Measurements from ENCODE around the gene ELFN1. TPM values are rescaled to one million over a fixed set of nuclear protein-coding genes. Genes with fewer than 3 reads are reported as not detected.
A peak's percentile ranks its signal among the peaks of the same experiment; 100 is the strongest.

ELFN1 gene
- total RNA-seq, 1 experiment from 2014 or later, result 0.48 TPM

- DNase-seq (ENCODE audit: low read depth), result no peak
These were observed 5.8 kb downstream of the ELFN1 start for GRCh38 chr7:1675673-1676549.

- no peak for DNase-seq (ENCODE audit: low read depth)
These were observed 6.5 kb downstream of the ELFN1 start for GRCh38 chr7:1676550-1677078.

GRCh38 chr7:1677206-1678080, 7.4 kb downstream of the ELFN1 start:
- DNase-seq (ENCODE audit: low read depth), result no peak

GRCh38 chr7:1678081-1678543, 8.0 kb downstream of the ELFN1 start:
- no peak for DNase-seq (ENCODE audit: low read depth)

GRCh38 chr7:1678571-1679325, 8.7 kb downstream of the ELFN1 start:
- DNase-seq (ENCODE audit: low read depth), result no peak

GRCh38 chr7:1679326-1679965, 9.4 kb downstream of the ELFN1 start:
- no peak for DNase-seq (ENCODE audit: low read depth)

- DNase-seq (ENCODE audit: low read depth), result no peak
These were observed 10.1 kb downstream of the ELFN1 start for GRCh38 chr7:1679966-1680730.

- no peak for DNase-seq (ENCODE audit: low read depth)
These were observed 11.5 kb downstream of the ELFN1 start for GRCh38 chr7:1681581-1681980.

- DNase-seq (ENCODE audit: low read depth), result no peak
These were observed 15.0 kb downstream of the ELFN1 start for GRCh38 chr7:1685000-1685624.

- no peak for DNase-seq (ENCODE audit: low read depth)
These were observed 18.5 kb downstream of the ELFN1 start for GRCh38 chr7:1688542-1688941.

GRCh38 chr7:1689311-1689710, 19.2 kb downstream of the ELFN1 start:
- DNase-seq (ENCODE audit: low read depth), result no peak

- no peak for DNase-seq (ENCODE audit: low read depth)
These were observed 20.4 kb downstream of the ELFN1 start for GRCh38 chr7:1690359-1690958.

GRCh38 chr7:1691096-1691495, 21.0 kb downstream of the ELFN1 start:
- no peak for DNase-seq (ENCODE audit: low read depth)

- peak; percentile 95 for DNase-seq (ENCODE audit: low read depth)
These were observed 21.8 kb downstream of the ELFN1 start for GRCh38 chr7:1691601-1692514.

GRCh38 chr7:1692515-1693418, 22.7 kb downstream of the ELFN1 start:
- DNase-seq (ENCODE audit: low read depth), result no peak

GRCh38 chr7:1693419-1693990, 23.4 kb downstream of the ELFN1 start:
- DNase-seq (ENCODE audit: low read depth), result no peak

GRCh38 chr7:1693991-1694524, 24.0 kb downstream of the ELFN1 start:
- DNase-seq (ENCODE audit: low read depth), result peak; percentile 39
